Ovary (tissue), 3 donors: Measurements from ENCODE around the gene RFESD.

Experiments used
- POLR2A ChIP-seq: fragments of 450-650 bp; IDR thresholded peaks from one replicate; pipeline ENCODE4 v1.6.1; 2017; ENCODE audit warnings: antibody characterized with exemption, mild to moderate bottlenecking, moderate library complexity
- TF ChIP-seq, protein P1 (sequence below), 3 donors: fragments of 450-650 bp in 2 of 3; fragments of 200-600 bp in 1 of 3; IDR thresholded peaks; one replicate each; pipeline versions ENCODE4 v1.5.1 to v1.8.0; 2016 to 2022; ENCODE audit warnings: antibody characterized with exemption in 3 of 3, mild to moderate bottlenecking in 1 of 3
- donor health status: DM: no; HTN: no; CAD: no.

DNA sequence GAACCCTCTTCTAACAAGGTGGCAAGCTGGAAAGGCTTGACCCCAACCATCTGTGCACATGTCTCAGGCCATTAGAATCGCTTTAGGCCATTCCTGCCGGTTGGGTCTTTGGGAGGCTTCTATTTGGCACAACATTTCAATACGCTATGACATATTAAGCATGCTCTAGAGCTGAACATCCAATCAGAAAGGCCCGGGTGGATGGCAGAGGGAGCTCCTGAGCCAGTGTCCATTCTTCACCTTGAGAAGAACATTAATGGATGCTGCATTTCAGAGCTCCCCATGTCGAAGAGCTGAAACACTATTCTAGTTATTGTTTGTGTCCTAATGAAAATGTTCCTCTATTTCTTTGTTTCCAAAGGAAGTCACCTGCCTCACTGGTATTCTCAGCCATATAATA, 23.4 kb downstream of the RFESD start:
- no peak for TF ChIP-seq POLR2A
- TF ChIP-seq, protein P1, sequence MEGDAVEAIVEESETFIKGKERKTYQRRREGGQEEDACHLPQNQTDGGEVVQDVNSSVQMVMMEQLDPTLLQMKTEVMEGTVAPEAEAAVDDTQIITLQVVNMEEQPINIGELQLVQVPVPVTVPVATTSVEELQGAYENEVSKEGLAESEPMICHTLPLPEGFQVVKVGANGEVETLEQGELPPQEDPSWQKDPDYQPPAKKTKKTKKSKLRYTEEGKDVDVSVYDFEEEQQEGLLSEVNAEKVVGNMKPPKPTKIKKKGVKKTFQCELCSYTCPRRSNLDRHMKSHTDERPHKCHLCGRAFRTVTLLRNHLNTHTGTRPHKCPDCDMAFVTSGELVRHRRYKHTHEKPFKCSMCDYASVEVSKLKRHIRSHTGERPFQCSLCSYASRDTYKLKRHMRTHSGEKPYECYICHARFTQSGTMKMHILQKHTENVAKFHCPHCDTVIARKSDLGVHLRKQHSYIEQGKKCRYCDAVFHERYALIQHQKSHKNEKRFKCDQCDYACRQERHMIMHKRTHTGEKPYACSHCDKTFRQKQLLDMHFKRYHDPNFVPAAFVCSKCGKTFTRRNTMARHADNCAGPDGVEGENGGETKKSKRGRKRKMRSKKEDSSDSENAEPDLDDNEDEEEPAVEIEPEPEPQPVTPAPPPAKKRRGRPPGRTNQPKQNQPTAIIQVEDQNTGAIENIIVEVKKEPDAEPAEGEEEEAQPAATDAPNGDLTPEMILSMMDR (IDR thresholded peaks at IDR 0.05), result no peak
